HEK293 (cell line): ENCODE measurements around the gene SOX18.

ENCODE experiments used
- GLI2 ChIP-seq: fragments of 450-650 bp; formaldehyde crosslinking; IDR thresholded peaks from 2 replicates; pipeline ENCODE4; 2017; ENCODE audit warnings: missing biosample characterization, missing genetic modification characterization, low read depth, borderline replicate concordance
- GLI4 ChIP-seq: fragments of 450-650 bp; formaldehyde crosslinking; IDR thresholded peaks from 2 replicates; pipeline ENCODE4 v1.5.1; 2016; ENCODE audit warnings: missing biosample characterization, missing genetic modification characterization
- ZFP3 ChIP-seq: fragments of 450-650 bp; formaldehyde crosslinking; IDR thresholded peaks from 2 replicates; pipeline ENCODE4 v1.5.1; 2016; ENCODE audit warnings: low read depth, missing biosample characterization, missing genetic modification characterization
- ZNF121 ChIP-seq: fragments of 450-650 bp; formaldehyde crosslinking; IDR thresholded peaks from 2 replicates; pipeline ENCODE4 v1.5.1; 2016; ENCODE audit warnings: missing biosample characterization, missing genetic modification characterization
- ZNF138 ChIP-seq: fragments of 450-650 bp; formaldehyde crosslinking; IDR thresholded peaks from 2 replicates; pipeline ENCODE4 v1.5.1; 2016; ENCODE audit warnings: missing biosample characterization, missing genetic modification characterization, borderline replicate concordance
- ZNF211 ChIP-seq: fragments of 450-650 bp; formaldehyde crosslinking; IDR thresholded peaks from 2 replicates; pipeline ENCODE4 v1.5.1; 2016; ENCODE audit warnings: low read depth, missing biosample characterization, missing genetic modification characterization
- ZNF248 ChIP-seq: fragments of 450-650 bp; formaldehyde crosslinking; IDR thresholded peaks from 2 replicates; pipeline ENCODE4 v1.5.1; 2017; ENCODE audit warnings: missing biosample characterization, missing genetic modification characterization
- ZNF302 ChIP-seq: fragments of 450-650 bp; formaldehyde crosslinking; IDR thresholded peaks from 2 replicates; pipeline ENCODE4 v1.5.1; 2016; ENCODE audit warnings: missing biosample characterization, missing genetic modification characterization, low read depth
- ZNF416 ChIP-seq: fragments of 450-650 bp; formaldehyde crosslinking; IDR thresholded peaks from 2 replicates; pipeline ENCODE4 v1.5.1; 2016; ENCODE audit warnings: missing biosample characterization, missing genetic modification characterization
- ZNF473 ChIP-seq: fragments of 450-650 bp; formaldehyde crosslinking; IDR thresholded peaks from 2 replicates; pipeline ENCODE4 v1.5.1; 2017; ENCODE audit warnings: missing biosample characterization, missing genetic modification characterization
- ZNF48 ChIP-seq: fragments of 450-650 bp; formaldehyde crosslinking; IDR thresholded peaks from 2 replicates; pipeline ENCODE4 v1.5.1; 2016; ENCODE audit warnings: missing biosample characterization, missing genetic modification characterization
- ZNF529 ChIP-seq: fragments of 450-650 bp; formaldehyde crosslinking; IDR thresholded peaks from 2 replicates; pipeline ENCODE4 v1.5.1; 2017; ENCODE audit warnings: missing genetic modification characterization, missing biosample characterization; ENCODE audit not compliant: insufficient replicate concordance
- ZNF610 ChIP-seq: fragments of 450-650 bp; formaldehyde crosslinking; IDR thresholded peaks from 2 replicates; pipeline ENCODE4 v1.5.1; 2016; ENCODE audit warnings: missing biosample characterization, missing genetic modification characterization, borderline replicate concordance
- ZNF624 ChIP-seq: fragments of 450-650 bp; formaldehyde crosslinking; IDR thresholded peaks from 2 replicates; pipeline ENCODE4 v1.5.1; 2017; ENCODE audit warnings: missing biosample characterization, missing genetic modification characterization
- ZNF658 ChIP-seq: fragments of 450-650 bp; formaldehyde crosslinking; IDR thresholded peaks from 2 replicates; pipeline ENCODE4; 2016; ENCODE audit warnings: missing biosample characterization, missing genetic modification characterization
- ZNF701 ChIP-seq: fragments of 450-650 bp; formaldehyde crosslinking; IDR thresholded peaks from 2 replicates; pipeline ENCODE4 v1.5.1; 2016; ENCODE audit warnings: missing biosample characterization, missing genetic modification characterization
- ZNF747 ChIP-seq: fragments of 450-650 bp; formaldehyde crosslinking; IDR thresholded peaks from 2 replicates; pipeline ENCODE4 v1.5.1; 2016; ENCODE audit warnings: missing biosample characterization, missing genetic modification characterization
- ZNF76 ChIP-seq: fragments of 450-650 bp; formaldehyde crosslinking; IDR thresholded peaks from 2 replicates; pipeline ENCODE4; 2016; ENCODE audit warnings: low read depth, missing biosample characterization, missing genetic modification characterization, borderline replicate concordance
- ZNF776 ChIP-seq: fragments of 450-650 bp; formaldehyde crosslinking; IDR thresholded peaks from 2 replicates; pipeline ENCODE4 v1.5.0; 2017; ENCODE audit warnings: missing biosample characterization, missing genetic modification characterization, borderline replicate concordance
- ZNF785 ChIP-seq: fragments of 450-650 bp; formaldehyde crosslinking; IDR thresholded peaks from 2 replicates; pipeline ENCODE4 v1.5.1; 2016; ENCODE audit warnings: missing biosample characterization, missing genetic modification characterization
- ZNF830 ChIP-seq: fragments of 450-650 bp; IDR thresholded peaks from 2 replicates; pipeline ENCODE4 v1.5.0; 2018; ENCODE audit warnings: missing biosample characterization, missing genetic modification characterization, low read depth, mild to moderate bottlenecking, moderate library complexity
- ZNF843 ChIP-seq: fragments of 450-650 bp; formaldehyde crosslinking; IDR thresholded peaks from 2 replicates; pipeline ENCODE4 v1.5.1; 2016; ENCODE audit warnings: missing biosample characterization, missing genetic modification characterization
- TF ChIP-seq, protein P1 (sequence below): fragments of 450-650 bp; formaldehyde crosslinking; IDR thresholded peaks from 2 replicates; pipeline ENCODE4 v1.5.1; 2016; ENCODE audit warnings: missing biosample characterization, missing genetic modification characterization, borderline replicate concordance
- TF ChIP-seq, protein P2 (sequence below): fragments of 450-650 bp; formaldehyde crosslinking; IDR thresholded peaks from 2 replicates; pipeline ENCODE4 v1.5.1; 2016; ENCODE audit warnings: missing biosample characterization, missing genetic modification characterization, low read depth
- TF ChIP-seq, protein P3 (sequence below): fragments of 450-650 bp; formaldehyde crosslinking; IDR thresholded peaks from 2 replicates; pipeline ENCODE4 v1.5.1; 2016; ENCODE audit warnings: missing biosample characterization, missing genetic modification characterization
- TF ChIP-seq, protein P4 (sequence below): fragments of 450-650 bp; formaldehyde crosslinking; IDR thresholded peaks from 2 replicates; pipeline ENCODE4 v1.5.1; 2017; ENCODE audit warnings: missing biosample characterization, mild to moderate bottlenecking, missing genetic modification characterization, moderate library complexity
- TF ChIP-seq, protein P5 (sequence below): IDR thresholded peaks from 2 replicates; pipeline ENCODE4 v1.6.1; 2011; ENCODE audit warnings: mild to moderate bottlenecking, low read depth, low read length, borderline replicate concordance
- TF ChIP-seq, protein P6 (sequence below): fragments of 450-650 bp; formaldehyde crosslinking; IDR thresholded peaks from 2 replicates; pipeline ENCODE4 v1.5.1; 2016; ENCODE audit warnings: missing biosample characterization, missing genetic modification characterization
- TF ChIP-seq, protein P7 (sequence below): fragments of 450-650 bp; formaldehyde crosslinking; IDR thresholded peaks from 2 replicates; pipeline ENCODE4 v1.5.1; 2017; ENCODE audit warnings: missing biosample characterization, missing genetic modification characterization

The SOX18 gene

DNA sequence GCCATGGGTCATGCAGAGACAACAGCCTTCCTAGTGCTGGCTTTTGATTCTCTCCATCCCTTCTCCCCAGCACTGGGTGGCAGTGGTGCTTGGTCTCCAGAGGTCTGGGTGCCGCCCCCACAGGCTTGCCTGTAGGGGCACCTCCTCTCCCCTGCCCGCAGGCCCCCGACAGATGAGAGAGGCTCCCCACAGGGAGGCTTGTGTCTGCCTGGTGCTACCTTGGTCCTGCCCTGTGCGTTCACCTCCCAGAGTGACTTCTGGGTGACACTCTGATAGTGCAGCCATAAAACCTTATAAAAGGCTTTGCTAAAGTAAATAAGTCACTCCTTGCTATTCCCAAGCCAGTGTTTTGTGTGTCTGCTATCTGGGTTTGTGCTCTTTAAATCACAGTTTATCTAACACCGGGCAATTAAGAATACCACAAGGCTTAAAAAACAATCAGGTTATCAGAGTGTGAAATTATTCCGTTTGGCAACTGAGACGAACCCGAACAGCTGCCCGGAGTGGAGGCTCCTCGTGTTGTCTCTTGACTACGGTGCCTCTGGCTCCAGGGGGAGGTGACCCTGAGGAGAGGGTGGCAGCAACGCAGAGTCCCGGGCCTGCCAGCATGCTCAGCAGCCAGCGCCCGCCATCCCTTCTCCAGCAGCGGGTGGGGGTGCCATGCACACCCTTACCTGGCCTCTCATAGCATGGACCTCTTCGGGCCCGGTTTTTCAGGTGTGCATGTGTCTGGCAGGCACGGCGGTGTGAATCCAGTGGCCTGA lies 18.9 kb downstream of the SOX18 start (continued):
- TF ChIP-seq, protein P1, sequence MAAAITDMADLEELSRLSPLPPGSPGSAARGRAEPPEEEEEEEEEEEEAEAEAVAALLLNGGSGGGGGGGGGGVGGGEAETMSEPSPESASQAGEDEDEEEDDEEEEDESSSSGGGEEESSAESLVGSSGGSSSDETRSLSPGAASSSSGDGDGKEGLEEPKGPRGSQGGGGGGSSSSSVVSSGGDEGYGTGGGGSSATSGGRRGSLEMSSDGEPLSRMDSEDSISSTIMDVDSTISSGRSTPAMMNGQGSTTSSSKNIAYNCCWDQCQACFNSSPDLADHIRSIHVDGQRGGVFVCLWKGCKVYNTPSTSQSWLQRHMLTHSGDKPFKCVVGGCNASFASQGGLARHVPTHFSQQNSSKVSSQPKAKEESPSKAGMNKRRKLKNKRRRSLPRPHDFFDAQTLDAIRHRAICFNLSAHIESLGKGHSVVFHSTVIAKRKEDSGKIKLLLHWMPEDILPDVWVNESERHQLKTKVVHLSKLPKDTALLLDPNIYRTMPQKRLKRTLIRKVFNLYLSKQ (tag by site-specific recombination), result no peak
- TF ChIP-seq, protein P2, sequence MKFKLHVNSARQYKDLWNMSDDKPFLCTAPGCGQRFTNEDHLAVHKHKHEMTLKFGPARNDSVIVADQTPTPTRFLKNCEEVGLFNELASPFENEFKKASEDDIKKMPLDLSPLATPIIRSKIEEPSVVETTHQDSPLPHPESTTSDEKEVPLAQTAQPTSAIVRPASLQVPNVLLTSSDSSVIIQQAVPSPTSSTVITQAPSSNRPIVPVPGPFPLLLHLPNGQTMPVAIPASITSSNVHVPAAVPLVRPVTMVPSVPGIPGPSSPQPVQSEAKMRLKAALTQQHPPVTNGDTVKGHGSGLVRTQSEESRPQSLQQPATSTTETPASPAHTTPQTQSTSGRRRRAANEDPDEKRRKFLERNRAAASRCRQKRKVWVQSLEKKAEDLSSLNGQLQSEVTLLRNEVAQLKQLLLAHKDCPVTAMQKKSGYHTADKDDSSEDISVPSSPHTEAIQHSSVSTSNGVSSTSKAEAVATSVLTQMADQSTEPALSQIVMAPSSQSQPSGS (tag by site-specific recombination), result no peak
- TF ChIP-seq GLI2 (tag by site-specific recombination), result peak; percentile 94
- no peak for TF ChIP-seq ZNF138 (tag by site-specific recombination)
- TF ChIP-seq ZNF302 (tag by site-specific recombination), result no peak
- TF ChIP-seq ZNF785 (tag by site-specific recombination), result no peak
- no peak for TF ChIP-seq ZNF248
- TF ChIP-seq GLI4 (tag by site-specific recombination), result no peak
- no peak for TF ChIP-seq ZNF211 (tag by site-specific recombination)
- TF ChIP-seq ZNF658 (tag by site-specific recombination), result no peak
- no peak for TF ChIP-seq ZNF416 (tag by site-specific recombination)
- no peak for TF ChIP-seq ZFP3 (tag by site-specific recombination)
- TF ChIP-seq ZNF747, result no peak
- TF ChIP-seq, protein P3, sequence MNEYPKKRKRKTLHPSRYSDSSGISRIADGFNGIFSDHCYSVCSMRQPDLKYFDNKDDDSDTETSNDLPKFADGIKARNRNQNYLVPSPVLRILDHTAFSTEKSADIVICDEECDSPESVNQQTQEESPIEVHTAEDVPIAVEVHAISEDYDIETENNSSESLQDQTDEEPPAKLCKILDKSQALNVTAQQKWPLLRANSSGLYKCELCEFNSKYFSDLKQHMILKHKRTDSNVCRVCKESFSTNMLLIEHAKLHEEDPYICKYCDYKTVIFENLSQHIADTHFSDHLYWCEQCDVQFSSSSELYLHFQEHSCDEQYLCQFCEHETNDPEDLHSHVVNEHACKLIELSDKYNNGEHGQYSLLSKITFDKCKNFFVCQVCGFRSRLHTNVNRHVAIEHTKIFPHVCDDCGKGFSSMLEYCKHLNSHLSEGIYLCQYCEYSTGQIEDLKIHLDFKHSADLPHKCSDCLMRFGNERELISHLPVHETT, result 0 out of 2 replicates have a peak, but pooled peaks have one; percentile 44
- TF ChIP-seq ZNF776, result no peak
- no peak for TF ChIP-seq ZNF830 (tag by site-specific recombination)
- TF ChIP-seq, protein P4, sequence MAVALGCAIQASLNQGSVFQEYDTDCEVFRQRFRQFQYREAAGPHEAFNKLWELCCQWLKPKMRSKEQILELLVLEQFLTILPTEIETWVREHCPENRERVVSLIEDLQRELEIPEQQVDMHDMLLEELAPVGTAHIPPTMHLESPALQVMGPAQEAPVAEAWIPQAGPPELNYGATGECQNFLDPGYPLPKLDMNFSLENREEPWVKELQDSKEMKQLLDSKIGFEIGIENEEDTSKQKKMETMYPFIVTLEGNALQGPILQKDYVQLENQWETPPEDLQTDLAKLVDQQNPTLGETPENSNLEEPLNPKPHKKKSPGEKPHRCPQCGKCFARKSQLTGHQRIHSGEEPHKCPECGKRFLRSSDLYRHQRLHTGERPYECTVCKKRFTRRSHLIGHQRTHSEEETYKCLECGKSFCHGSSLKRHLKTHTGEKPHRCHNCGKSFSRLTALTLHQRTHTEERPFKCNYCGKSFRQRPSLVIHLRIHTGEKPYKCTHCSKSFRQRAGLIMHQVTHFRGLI, result no peak
- TF ChIP-seq ZNF76 (tag by site-specific recombination), result peak; percentile 37; the same call in 1 of the 2 replicates
- TF ChIP-seq, protein P5, sequence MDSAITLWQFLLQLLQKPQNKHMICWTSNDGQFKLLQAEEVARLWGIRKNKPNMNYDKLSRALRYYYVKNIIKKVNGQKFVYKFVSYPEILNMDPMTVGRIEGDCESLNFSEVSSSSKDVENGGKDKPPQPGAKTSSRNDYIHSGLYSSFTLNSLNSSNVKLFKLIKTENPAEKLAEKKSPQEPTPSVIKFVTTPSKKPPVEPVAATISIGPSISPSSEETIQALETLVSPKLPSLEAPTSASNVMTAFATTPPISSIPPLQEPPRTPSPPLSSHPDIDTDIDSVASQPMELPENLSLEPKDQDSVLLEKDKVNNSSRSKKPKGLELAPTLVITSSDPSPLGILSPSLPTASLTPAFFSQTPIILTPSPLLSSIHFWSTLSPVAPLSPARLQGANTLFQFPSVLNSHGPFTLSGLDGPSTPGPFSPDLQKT, result no peak
- TF ChIP-seq ZNF624, result no peak
- TF ChIP-seq ZNF473 (tag by site-specific recombination), result no peak
- no peak; the same call in 1 of the 2 replicates for TF ChIP-seq ZNF121 (tag by site-specific recombination)
- TF ChIP-seq, protein P6, sequence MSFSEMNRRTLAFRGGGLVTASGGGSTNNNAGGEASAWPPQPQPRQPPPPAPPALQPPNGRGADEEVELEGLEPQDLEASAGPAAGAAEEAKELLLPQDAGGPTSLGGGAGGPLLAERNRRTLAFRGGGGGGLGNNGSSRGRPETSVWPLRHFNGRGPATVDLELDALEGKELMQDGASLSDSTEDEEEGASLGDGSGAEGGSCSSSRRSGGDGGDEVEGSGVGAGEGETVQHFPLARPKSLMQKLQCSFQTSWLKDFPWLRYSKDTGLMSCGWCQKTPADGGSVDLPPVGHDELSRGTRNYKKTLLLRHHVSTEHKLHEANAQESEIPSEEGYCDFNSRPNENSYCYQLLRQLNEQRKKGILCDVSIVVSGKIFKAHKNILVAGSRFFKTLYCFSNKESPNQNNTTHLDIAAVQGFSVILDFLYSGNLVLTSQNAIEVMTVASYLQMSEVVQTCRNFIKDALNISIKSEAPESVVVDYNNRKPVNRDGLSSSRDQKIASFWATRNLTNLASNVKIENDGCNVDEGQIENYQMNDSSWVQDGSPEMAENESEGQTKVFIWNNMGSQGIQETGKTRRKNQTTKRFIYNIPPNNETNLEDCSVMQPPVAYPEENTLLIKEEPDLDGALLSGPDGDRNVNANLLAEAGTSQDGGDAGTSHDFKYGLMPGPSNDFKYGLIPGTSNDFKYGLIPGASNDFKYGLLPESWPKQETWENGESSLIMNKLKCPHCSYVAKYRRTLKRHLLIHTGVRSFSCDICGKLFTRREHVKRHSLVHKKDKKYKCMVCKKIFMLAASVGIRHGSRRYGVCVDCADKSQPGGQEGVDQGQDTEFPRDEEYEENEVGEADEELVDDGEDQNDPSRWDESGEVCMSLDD (tag by site-specific recombination), result no peak
- TF ChIP-seq ZNF529 (tag by site-specific recombination), result no peak
- TF ChIP-seq, protein P7, sequence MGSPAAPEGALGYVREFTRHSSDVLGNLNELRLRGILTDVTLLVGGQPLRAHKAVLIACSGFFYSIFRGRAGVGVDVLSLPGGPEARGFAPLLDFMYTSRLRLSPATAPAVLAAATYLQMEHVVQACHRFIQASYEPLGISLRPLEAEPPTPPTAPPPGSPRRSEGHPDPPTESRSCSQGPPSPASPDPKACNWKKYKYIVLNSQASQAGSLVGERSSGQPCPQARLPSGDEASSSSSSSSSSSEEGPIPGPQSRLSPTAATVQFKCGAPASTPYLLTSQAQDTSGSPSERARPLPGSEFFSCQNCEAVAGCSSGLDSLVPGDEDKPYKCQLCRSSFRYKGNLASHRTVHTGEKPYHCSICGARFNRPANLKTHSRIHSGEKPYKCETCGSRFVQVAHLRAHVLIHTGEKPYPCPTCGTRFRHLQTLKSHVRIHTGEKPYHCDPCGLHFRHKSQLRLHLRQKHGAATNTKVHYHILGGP (tag by site-specific recombination), result no peak
- TF ChIP-seq ZNF701 (tag by site-specific recombination), result no peak
- no peak for TF ChIP-seq ZNF48
- peak; percentile 98 for TF ChIP-seq ZNF843 (tag by site-specific recombination)
- peak; percentile 89; the same call in 1 of the 2 replicates for TF ChIP-seq ZNF610
